Lower lobe of right lung (tissue), 2 donors: ENCODE results near the gene EPHA6. TPM values are rescaled to one million over a fixed set of nuclear protein-coding genes. Genes with fewer than 3 reads are reported as not detected.

Experiments used
- ATAC-seq, 2 donors: fragments of 200-7000 bp; cut with Tn5 transposase; one replicate each; pipeline ENCODE4 v1.9.1; 2020 to 2022; ENCODE audit warnings: mild to moderate bottlenecking in 2 of 2, moderate library complexity in 2 of 2
- DNase-seq: peaks from one replicate; pipeline ENCODE4 v3.0.0-alpha.2; 2020
- H3K27ac ChIP-seq: fragments of 200-600 bp; one replicate; pipeline ENCODE4 v1.8.0; 2022
- H3K27me3 ChIP-seq: fragments of 200-600 bp; one replicate; pipeline ENCODE4 v1.8.0; 2022; ENCODE audit warnings: low read depth
- H3K36me3 ChIP-seq: fragments of 200-600 bp; one replicate; pipeline ENCODE4 v1.8.0; 2022; ENCODE audit warnings: mild to moderate bottlenecking
- H3K4me1 ChIP-seq: fragments of 200-600 bp; one replicate; pipeline ENCODE4 v1.8.0; 2022
- H3K4me3 ChIP-seq: fragments of 200-600 bp; one replicate; pipeline ENCODE4 v1.8.0; 2022; ENCODE audit warnings: mild to moderate bottlenecking
- H3K9me3 ChIP-seq: fragments of 200-600 bp; one replicate; pipeline ENCODE4 v1.8.0; 2022
- intact Hi-C: fragments of 100-400 bp; cut with DNase I; formaldehyde crosslinking; loops from one replicate; pipeline ENCODE4 v1.11.0; 2022
- long read RNA-seq: library from polyadenylated mRNA; unstranded; transcript quantifications from one replicate; pipeline ENCODE4 v2.0.0, GENCODE V29; 2021
- total RNA-seq: library from RNA; stranded (reverse); fragmentation: NEBNext Ultra II Directional; extraction: Animal tissue kit (Norgen Biotek cat#: 25700); gene quantifications from one replicate; pipeline ENCODE4 v1.2.1, GENCODE V29; 2021
- TF ChIP-seq, protein P1 (sequence below): fragments of 200-600 bp; IDR thresholded peaks from one replicate; pipeline ENCODE4 v1.8.0; 2022; ENCODE audit warnings: antibody characterized with exemption, mild to moderate bottlenecking
- donor health status: DM: no; HTN: yes; CAD: no; lungs with severe emphysema.

EPHA6 gene
- total RNA-seq: 0.53 TPM
- long read RNA-seq: 0 reads

DNA sequence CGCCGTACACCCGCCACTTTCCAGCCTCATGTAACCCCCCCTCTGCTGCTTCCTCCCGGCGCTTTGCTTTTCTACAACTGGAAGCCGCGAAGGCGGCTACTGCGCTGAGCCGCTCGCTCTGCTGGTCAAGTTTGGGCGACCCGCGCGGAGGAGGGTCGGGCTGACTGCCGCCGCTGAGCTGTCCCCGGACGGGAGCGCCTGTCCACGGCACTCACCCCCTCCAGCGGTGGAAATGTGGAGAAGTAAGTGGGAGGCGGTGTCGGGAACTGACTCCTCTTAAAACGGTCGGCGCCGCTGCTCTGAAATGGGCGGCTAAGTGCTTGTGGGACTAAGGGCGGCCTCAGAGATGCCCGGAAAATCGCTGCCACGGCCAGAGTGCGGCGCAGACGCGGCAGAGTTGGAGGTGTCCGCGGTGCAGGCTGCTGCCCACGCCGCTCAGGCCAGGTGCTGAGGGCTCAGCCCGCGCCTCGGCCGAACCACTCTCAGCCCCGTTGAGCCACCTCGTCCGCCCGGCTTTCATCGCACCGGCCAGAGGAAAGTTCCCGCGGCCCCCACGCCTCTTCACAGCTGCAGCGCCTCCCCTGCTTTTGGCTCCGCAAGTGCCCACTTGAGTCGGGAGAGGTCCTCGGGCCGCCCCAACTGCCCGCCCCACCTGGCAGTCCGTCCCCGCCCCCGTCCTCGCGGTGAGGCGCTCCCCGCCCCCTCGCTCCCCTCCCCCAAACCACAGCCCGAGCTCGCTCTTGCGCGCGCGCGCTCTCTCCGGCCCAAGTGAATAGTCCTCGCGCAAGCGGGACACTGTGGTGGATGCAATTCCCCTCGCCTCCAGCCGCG lies at the start of gene EPHA6:
Gene EPHA6 (plus strand): TSS at position 775 of the 831 bp plus-strand sequence.
- no peaks in the 10 kb centered on the region for H3K36me3 ChIP-seq
- ATAC-seq: peak; percentile 79 to 81
- peaks cover 36% of the 10 kb centered on the region for H3K27me3 ChIP-seq
- peak within 1 kb of the TSS; percentile 56 for H3K4me3 ChIP-seq
- DNase-seq: peak; percentile 53
- intact Hi-C loops: no loop called here
- H3K27ac ChIP-seq: no peak within 1 kb of the TSS
- no peaks in the 10 kb centered on the region for H3K9me3 ChIP-seq
- TF ChIP-seq, protein P1, sequence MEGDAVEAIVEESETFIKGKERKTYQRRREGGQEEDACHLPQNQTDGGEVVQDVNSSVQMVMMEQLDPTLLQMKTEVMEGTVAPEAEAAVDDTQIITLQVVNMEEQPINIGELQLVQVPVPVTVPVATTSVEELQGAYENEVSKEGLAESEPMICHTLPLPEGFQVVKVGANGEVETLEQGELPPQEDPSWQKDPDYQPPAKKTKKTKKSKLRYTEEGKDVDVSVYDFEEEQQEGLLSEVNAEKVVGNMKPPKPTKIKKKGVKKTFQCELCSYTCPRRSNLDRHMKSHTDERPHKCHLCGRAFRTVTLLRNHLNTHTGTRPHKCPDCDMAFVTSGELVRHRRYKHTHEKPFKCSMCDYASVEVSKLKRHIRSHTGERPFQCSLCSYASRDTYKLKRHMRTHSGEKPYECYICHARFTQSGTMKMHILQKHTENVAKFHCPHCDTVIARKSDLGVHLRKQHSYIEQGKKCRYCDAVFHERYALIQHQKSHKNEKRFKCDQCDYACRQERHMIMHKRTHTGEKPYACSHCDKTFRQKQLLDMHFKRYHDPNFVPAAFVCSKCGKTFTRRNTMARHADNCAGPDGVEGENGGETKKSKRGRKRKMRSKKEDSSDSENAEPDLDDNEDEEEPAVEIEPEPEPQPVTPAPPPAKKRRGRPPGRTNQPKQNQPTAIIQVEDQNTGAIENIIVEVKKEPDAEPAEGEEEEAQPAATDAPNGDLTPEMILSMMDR: no peak
- peaks cover 18% of the 10 kb centered on the region for H3K4me1 ChIP-seq

DNA sequence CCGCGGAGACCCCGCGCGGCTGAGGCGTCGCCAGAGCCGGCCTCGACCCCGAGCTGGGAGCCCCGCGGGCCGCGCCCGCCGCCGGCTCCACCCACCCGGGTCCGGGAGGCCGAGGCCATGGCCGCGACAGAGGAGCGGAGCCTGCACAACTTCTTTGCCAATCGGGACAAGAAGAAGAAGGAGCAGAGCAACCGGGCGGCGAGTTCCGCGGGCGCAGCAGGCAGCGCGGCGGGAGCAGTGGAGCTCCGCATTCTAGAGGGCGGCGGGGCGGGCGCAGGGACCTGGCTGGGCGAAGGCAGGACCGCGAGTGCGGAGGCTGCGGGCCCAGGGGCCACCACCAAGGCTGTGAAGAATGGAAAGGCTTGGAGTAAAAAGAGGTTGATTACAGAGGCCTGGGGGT lies 37.6 kb upstream of the EPHA6 start:
- H3K36me3 ChIP-seq: no peaks in the 10 kb centered on the region
- no peak overlapping the region for H3K27ac ChIP-seq
- H3K27me3 ChIP-seq: no peaks in the 10 kb centered on the region
- DNase-seq: peak; percentile 40
- intact Hi-C loops: no loop called here
- TF ChIP-seq, protein P1: no peak
- no peak overlapping the region for H3K4me3 ChIP-seq
- no peak for ATAC-seq
- no peaks in the 10 kb centered on the region for H3K9me3 ChIP-seq
- H3K4me1 ChIP-seq: no peaks in the 10 kb centered on the region

DNA sequence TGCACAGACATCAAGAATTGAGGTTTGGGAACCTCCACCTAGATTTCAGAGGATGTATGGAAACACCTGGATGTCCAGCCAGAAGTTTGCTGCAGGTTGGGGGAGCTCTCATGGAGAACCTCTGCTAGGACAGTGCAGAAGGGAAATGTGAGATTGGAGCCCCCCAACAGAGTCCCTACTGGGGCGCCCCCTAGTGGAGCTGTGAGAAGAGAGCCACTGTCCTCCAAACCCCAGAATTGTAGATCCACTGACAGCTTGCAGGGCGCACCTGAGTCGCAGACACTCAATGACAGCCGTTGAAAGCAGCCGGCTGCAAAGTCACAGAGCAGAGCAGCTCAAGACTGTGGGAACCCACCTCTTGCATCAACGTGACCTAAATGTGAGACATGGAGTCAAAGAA lies 34.6 kb upstream of the EPHA6 start:
- ATAC-seq: no peak
- intact Hi-C loops: no loop called here
- Histone ChIP-seq H3K4me3 (no peak overlapping the region), H3K27ac (no peak overlapping the region), H3K9me3 (no peaks in the 10 kb centered on the region), H3K36me3 (no peaks in the 10 kb centered on the region), H3K27me3 (no peaks in the 10 kb centered on the region), H3K4me1 (no peaks in the 10 kb centered on the region)
- TF ChIP-seq, protein P1: no peak
- DNase-seq: no peak

DNA sequence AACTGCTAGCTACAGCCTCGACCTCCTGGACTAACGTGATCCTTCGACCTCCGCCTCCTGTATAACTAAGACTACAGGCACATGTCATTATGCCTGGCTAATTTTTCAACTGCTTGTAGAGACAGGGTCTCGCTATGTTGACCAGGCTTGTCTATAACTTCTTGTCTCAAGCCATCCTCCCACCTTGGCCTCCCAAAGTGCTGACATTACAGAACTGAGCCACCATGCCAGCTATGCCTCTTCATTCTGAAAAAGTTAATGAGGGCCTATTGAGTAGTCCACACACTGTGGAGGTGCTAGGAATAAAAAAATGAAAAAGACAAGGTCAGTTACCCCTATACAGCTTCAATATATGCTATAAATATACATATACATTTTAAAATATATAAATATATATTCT lies 18.3 kb upstream of the EPHA6 start:
- TF ChIP-seq, protein P1: no peak
- no peaks in the 10 kb centered on the region for H3K9me3 ChIP-seq
- no peak for ATAC-seq

DNA sequence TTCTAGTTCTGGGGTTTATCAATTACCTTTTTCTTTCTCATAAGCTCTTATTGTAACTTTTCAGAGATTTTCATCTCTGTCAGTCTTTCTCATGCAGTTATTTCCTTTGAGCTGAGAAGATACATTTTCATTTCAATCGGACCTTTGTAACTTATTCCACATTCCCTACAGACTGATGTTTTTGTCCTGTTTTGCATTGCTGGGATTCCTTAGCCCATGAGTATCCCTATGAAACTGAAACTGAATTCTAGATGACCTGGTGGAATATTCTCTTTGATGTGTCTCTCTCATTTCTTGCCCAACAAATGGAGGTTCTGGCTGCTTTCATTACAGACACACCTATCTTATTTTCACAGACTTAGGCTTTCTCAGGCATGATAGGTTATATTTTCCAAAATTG lies 10.5 kb upstream of the EPHA6 start:
- H3K27me3 ChIP-seq: no peaks in the 10 kb centered on the region
- H3K4me3 ChIP-seq: no peak overlapping the region
- ATAC-seq: no peak
- no peak for DNase-seq
- no peaks in the 10 kb centered on the region for H3K4me1 ChIP-seq
- intact Hi-C loops: no loop called here
- no peaks in the 10 kb centered on the region for H3K36me3 ChIP-seq
- H3K9me3 ChIP-seq: no peaks in the 10 kb centered on the region
- H3K27ac ChIP-seq: no peak overlapping the region
- TF ChIP-seq, protein P1: no peak

More for the DNA sequence above, 18.3 kb upstream of the EPHA6 start:
- Histone ChIP-seq H3K36me3 (no peaks in the 10 kb centered on the region), H3K4me1 (no peaks in the 10 kb centered on the region), H3K27ac (no peak overlapping the region), H3K4me3 (no peak overlapping the region), H3K27me3 (no peaks in the 10 kb centered on the region)
- intact Hi-C loops: no loop called here
- no peak for DNase-seq
